Measurements from ENCODE around the gene GAS7.

Gene GAS7

GRCh38 chr17:9941305-9941704 is 257.1 kb downstream of the GAS7 start:
- POLR2A ChIA-PET = no interaction called here
- no peak for DNase-seq (ENCODE audit: low read depth, low spot score)
- CTCF ChIA-PET = interaction anchor here (0.9 to 6.9 kb wide), 2 partner anchors 14 to 15 kb away, joined by 3 to 50 read pairs; no protein-coding TSS in a partner anchor

DNA sequence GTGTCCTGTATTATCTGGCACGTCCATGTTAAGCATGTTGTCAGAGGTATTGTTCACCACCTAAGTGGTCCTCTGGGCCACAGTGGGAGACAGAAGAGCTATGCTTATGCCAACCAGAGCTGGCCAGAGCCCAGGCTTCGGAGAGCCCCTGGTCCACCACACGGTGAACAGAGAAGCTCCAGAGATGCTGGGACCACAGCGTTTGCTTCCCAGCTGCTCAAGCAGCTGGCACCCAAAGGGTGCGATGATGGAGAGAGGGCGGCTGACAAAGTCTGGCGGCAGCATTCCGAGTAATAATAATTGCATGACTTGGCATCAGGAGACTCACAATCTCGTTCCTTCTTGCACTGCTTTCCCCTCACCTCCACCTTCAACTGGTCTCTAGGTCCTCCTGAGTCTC is 257.6 kb downstream of the GAS7 start:
- CTCF ChIA-PET = interaction anchor here (6.9 kb wide), 1 partner anchor 14 kb away, joined by 50 read pairs; no protein-coding TSS in a partner anchor
- DNase-seq (ENCODE audit: low read depth, low spot score) = no peak
- POLR2A ChIA-PET = no interaction called here
- no peak overlapping the region for H3K4me3 ChIP-seq (ENCODE audit: low read depth, low read length)
- TF ChIP-seq, protein P1, sequence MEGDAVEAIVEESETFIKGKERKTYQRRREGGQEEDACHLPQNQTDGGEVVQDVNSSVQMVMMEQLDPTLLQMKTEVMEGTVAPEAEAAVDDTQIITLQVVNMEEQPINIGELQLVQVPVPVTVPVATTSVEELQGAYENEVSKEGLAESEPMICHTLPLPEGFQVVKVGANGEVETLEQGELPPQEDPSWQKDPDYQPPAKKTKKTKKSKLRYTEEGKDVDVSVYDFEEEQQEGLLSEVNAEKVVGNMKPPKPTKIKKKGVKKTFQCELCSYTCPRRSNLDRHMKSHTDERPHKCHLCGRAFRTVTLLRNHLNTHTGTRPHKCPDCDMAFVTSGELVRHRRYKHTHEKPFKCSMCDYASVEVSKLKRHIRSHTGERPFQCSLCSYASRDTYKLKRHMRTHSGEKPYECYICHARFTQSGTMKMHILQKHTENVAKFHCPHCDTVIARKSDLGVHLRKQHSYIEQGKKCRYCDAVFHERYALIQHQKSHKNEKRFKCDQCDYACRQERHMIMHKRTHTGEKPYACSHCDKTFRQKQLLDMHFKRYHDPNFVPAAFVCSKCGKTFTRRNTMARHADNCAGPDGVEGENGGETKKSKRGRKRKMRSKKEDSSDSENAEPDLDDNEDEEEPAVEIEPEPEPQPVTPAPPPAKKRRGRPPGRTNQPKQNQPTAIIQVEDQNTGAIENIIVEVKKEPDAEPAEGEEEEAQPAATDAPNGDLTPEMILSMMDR (IDR thresholded peaks at IDR 0.05; ENCODE audit: insufficient read depth, low read length, missing control alignments) = no peak

More at GRCh38 chr17:9941305-9941704, 257.1 kb downstream of the GAS7 start:
- TF ChIP-seq, protein P1 (IDR thresholded peaks at IDR 0.05; ENCODE audit: insufficient read depth, low read length, missing control alignments) = no peak
- no peak overlapping the region for H3K4me3 ChIP-seq (ENCODE audit: low read depth, low read length)

DNA sequence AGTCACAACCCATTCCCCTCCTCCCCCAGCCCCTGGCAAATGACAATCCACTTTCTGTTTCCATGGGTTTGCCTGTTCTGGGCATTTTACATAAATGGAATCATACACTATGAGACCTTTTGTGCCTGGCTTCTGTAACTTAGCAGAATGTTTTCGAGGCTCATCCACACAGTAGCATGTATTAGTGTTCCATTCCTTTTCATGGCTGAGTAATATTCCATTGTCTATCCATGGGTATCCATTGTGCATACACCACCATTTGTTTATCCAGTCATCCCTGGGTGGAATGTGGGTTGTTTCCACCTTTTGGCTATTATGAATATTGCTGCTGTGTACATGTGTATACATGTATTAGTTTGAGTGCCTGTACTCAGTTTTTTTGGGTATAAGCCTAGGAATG is 259.6 kb downstream of the GAS7 start:
- POLR2A ChIA-PET = no interaction called here
- H3K4me3 ChIP-seq (ENCODE audit: low read depth, low read length) = no peak overlapping the region
- CTCF ChIA-PET = interaction anchor here (1.4 to 6.9 kb wide), 3 partner anchors 12 to 678 kb away, joined by 3 to 50 read pairs (median 5); no protein-coding TSS in a partner anchor
- DNase-seq (ENCODE audit: low read depth, low spot score) = no peak
- TF ChIP-seq, protein P1 (IDR thresholded peaks at IDR 0.05; ENCODE audit: insufficient read depth, low read length, missing control alignments) = no peak

GRCh38 chr17:9937901-9938300 is 260.5 kb downstream of the GAS7 start:
- H3K4me3 ChIP-seq (ENCODE audit: low read depth, low read length) = no peak overlapping the region
- ChIA-PET CTCF (interaction anchor here (0.6 to 1.6 kb wide), 3 partner anchors 11 to 20 kb away, joined by 3 read pairs; no protein-coding TSS in a partner anchor), POLR2A (no interaction called here)
- DNase-seq (ENCODE audit: low read depth, low spot score) = no peak
- TF ChIP-seq, protein P1 (IDR thresholded peaks at IDR 0.05; ENCODE audit: insufficient read depth, low read length, missing control alignments) = no peak

GRCh38 chr17:9937241-9937761 is 261.1 kb downstream of the GAS7 start:
- no peak for DNase-seq (ENCODE audit: low read depth, low spot score)
- TF ChIP-seq, protein P1 (IDR thresholded peaks at IDR 0.05; ENCODE audit: insufficient read depth, low read length, missing control alignments) = no peak
- ChIA-PET CTCF (interaction anchor here (0.7 to 4.8 kb wide), 2 partner anchors 10 to 13 kb away, joined by 3 to 31 read pairs; no protein-coding TSS in a partner anchor), POLR2A (no interaction called here)
- H3K4me3 ChIP-seq (ENCODE audit: low read depth, low read length) = no peak overlapping the region

DNA sequence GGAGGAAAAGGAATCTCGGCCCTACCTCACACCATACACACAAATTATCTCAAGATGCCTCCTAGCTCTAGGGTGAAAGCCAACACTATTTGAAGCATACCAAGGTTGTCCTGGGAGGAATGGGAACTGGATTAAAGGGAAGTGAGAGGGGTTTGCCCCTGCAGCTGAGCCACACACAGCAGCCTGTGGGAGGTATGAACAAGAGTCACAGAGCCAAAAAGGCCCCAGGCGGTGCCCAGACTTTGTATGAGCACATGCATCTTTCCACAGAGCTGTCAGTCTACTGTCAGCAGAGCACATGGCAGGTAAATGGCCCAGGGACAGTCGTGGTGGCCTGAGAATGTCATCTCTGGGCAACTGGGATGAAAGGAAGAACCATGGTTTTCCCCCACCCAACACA is 262.3 kb downstream of the GAS7 start:
- no peak overlapping the region for H3K4me3 ChIP-seq (ENCODE audit: low read depth, low read length)
- CTCF ChIA-PET = interaction anchor here (1.2 to 4.8 kb wide), 4 partner anchors 12 to 681 kb away, joined by 3 to 31 read pairs (median 5); no protein-coding TSS in a partner anchor
- POLR2A ChIA-PET = no interaction called here
- DNase-seq (ENCODE audit: low read depth, low spot score) = no peak
- TF ChIP-seq, protein P1 (IDR thresholded peaks at IDR 0.05; ENCODE audit: insufficient read depth, low read length, missing control alignments) = no peak
